GM18870 (cell line): ENCODE measurements around the gene HPS5.
"Not testable (repeated sequence)": the region's sequence is repeated elsewhere in the genome, so short reads cannot be mapped to it uniquely, and the experiment has no call there.

Experiments used
- ATAC-seq: cut with Tn5 transposase; IDR thresholded peaks from one replicate; pipeline ENCODE4 v1.9.1; 2021; ENCODE audit warnings: moderate library complexity; ENCODE audit not compliant: unreplicated experiment

The HPS5 gene

DNA sequence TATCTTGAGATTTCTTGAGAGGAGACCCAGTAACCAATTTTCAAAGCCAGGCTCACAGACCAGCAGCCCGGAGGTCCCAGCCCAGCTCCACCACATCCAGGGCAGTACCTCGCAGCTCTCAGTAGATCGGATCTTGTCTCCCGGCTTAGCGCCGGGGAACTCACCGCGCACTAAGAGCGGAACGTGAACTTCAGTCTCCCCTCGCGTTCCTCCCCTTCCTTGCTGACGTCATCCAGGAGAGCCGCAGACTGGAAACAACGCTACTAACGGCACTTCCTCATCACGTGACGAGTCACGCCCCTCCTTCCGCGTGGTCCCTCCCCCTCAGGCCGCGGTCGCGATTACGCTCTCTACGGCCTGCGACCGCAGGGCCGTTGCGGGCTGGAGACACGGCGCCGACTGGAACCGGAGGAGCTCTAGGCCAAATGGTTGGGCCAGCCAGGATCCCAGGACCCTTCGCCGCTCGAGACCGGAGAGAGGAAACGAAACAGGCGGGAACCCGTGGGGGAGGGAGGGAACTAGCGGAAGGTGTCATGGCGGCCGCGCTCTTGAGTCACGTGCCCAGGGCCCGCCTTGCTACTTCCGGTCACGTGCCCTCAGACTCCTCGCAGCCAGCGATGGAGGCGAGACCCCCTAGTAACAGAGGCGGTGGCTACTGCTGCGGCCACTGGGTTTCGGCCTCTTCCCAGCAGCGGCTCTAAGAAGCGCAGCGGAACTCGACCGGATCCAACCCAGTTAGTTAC is at the start of gene HPS5, which contains the start of gene GTF2H1:
Gene HPS5 (minus strand): TSS at position 172 of the 743 bp plus-strand sequence. CDS start 4,282 bp downstream, outside the sequence.
Gene GTF2H1 (plus strand): TSS at position 599 of the 743 bp plus-strand sequence. CDS start 10,508 bp downstream, outside the sequence.
- peak; percentile 76 for ATAC-seq

DNA sequence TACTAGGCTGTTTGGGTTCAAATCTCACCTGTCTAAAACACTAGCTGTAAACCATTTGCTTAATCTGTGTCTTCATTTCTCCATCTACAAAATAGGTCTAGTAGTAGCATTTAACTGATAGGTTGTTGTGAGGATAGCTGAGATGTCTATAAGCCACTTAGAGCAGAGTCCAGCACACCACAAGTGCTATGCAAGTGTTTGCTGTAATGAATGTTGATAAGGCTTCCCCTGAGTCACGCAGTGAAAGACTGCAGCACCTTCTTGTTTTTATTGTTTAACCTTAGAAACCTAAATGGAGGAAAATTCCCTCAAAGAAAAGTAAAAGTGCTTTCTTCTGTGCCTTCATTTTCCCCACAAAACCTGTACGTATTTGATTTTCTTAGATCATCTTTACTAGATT is 49.3 kb upstream of the HPS5 start:
- no peak for ATAC-seq

DNA sequence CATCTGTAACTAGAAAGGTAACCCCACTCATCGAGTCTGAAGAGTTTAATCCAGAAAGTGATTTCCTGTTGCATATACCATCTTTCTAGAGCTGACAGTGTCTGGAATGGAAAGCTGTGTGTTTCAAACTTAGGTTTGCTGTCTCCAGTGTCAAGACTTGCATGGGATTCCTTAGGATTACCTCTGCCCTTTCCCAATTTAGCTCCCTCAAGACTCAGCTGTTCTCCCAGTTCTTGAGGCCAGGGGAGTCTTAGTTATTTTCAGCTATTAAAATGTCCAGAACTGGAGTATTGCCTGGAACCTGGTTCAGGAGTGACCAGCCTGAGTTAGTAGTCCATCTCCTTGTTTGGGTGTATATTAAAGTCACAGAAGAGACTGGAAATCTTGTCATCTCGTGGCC is 47.5 kb upstream of the HPS5 start:
- no peak for ATAC-seq

DNA sequence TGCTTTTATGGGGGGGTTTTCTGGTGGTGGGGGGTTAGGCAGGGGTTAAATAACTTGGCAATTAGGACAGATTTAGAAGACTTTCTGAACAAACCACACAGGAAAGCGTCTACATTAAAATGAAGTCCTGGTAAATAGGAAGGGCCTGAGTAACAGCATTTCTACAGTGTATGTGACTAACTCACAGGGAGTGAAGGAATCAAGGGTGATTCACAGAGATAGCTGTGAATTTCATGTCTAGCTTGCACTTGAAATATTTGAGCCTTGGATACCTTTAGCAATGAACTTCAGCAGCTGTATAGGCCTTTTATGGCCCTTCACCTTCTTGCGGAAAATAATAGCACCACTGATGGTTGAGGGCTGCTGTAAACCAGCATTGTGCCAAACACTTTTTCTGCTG is 46.3 kb upstream of the HPS5 start:
- no peak for ATAC-seq

DNA sequence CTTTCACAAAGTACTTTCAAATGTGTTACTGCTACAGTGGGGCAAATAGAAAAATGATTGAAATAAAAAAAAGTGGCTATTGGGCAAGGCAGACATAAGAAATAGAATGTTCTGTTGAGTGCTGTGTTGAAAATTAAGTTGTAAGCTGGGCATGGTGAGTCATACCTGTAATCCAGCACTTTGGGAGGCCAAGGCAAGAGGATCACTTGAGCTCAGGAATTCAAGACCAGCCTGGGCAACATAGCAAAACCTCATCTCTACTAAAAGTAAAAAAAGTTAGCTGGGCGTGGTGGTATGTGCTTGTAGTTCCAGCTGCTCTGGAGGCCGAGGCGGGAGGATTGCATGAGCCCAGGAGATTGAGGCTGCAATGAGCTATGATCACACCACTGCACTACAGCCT is 45.5 kb upstream of the HPS5 start:
- ATAC-seq, result no peak

DNA sequence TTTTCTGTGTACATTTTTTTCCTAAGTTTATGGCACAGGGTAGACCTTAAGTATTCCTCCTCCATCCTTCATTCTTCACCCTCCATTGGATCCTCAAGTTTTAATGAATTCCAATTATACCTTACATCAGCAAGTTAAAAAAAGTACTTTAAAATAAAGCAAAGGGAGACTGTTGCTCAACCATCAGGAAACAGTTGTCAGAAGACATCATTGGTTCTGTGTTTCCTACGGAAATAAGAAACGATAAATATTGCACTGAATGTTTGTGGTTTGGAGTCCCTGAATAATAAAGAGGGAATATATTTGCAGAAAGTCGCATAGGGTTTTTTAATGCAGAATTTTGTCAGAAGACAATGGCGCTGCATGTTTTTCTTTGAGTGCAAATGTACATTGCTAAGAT is 44.3 kb upstream of the HPS5 start:
- no peak for ATAC-seq

GRCh38 chr11:18365741-18366140 is 43.8 kb upstream of the HPS5 start:
- ATAC-seq, result no peak

DNA sequence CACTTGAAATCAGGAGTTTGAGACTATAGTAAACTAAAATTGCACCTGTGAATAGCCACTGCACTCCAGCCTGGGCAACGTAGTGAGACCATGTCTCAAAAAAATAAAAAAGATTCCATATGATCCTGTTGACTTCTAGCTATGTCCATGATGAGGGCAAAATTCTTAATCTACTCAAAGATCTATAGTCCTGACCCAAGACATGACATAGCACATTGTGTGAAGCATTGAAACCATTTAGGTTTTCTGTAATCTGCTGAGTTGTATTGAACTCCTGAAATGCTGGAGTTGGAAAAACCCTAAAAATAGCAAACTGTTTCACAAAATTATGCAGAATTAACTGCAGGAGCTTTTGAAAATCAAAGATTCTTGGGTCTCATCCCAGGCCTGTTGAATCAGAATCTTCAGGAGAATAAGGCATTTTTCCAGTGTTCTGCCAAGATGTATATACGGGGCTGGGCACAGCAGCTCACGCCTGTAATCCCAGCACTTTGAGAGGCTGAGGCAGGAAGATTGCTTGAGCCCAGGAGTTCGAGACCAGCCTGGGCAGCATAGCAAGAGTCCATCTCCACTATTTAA is 42.6 kb upstream of the HPS5 start:
- no peak for ATAC-seq

DNA sequence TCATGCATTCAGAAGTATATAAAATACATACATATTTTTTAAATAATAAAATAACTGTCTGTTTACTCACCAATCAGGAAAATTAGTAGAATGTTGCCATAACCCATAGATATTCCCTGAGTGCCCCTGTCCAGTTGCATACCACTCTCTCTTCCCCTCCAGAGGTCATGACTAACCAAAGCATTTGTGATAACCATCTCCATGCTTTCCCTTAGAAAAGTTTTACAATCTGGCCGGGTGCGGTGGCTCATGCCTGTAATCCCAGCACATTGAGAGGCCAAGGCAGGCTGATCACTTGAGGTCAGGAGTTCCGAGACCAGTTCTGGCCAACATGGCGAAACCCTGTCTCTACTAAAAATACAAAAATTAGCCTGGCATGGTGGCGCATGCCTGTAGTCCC is 39.2 kb upstream of the HPS5 start:
- ATAC-seq, result no peak

- ATAC-seq, result no peak
Observed at GRCh38 chr11:18358646-18359045, 36.7 kb upstream of the HPS5 start.

GRCh38 chr11:18352581-18352980 is 30.6 kb upstream of the HPS5 start:
- ATAC-seq, result no peak

GRCh38 chr11:18347471-18348125 is 25.7 kb upstream of the HPS5 start:
- no peak for ATAC-seq

DNA sequence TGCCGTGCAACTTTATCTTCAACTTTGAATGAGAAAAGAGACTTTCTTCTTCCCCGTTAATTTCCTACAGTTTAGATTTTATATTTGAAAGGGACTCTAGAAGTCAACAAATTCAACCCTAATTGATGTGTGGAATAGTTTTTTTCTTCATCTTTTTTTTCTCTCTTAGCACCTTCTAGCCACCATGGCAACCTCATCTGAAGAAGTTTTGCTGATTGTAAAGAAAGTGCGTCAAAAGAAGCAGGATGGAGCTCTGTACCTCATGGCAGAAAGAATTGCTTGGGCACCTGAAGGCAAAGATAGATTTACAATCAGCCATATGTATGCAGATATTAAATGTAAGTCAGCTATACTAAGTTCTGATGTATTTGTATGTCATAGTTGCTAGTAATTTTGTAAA is 11.0 kb upstream of the HPS5 start:
- no peak for ATAC-seq

GRCh38 chr11:18332302-18332701 is 10.4 kb upstream of the HPS5 start:
- no peak for ATAC-seq

DNA sequence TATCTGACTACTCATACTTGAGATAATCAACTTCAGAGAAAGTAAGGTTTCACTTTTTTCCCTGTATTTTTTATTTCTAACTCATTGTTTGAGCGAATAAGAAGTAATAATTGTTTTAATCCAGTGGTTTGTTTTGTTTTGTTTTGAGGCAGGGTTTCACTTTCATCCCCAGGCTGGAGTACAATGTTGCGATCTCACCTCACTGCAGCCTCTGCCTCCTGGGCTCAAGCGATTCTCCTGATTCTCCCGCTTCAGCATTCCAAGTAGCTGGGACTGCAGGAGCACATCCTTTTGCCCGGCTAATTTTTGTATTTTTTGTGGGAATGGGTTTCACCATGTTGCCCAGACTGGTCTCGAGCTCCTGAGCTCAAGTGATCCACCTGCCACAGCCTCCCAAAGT is 9.0 kb upstream of the HPS5 start:
- no peak for ATAC-seq

DNA sequence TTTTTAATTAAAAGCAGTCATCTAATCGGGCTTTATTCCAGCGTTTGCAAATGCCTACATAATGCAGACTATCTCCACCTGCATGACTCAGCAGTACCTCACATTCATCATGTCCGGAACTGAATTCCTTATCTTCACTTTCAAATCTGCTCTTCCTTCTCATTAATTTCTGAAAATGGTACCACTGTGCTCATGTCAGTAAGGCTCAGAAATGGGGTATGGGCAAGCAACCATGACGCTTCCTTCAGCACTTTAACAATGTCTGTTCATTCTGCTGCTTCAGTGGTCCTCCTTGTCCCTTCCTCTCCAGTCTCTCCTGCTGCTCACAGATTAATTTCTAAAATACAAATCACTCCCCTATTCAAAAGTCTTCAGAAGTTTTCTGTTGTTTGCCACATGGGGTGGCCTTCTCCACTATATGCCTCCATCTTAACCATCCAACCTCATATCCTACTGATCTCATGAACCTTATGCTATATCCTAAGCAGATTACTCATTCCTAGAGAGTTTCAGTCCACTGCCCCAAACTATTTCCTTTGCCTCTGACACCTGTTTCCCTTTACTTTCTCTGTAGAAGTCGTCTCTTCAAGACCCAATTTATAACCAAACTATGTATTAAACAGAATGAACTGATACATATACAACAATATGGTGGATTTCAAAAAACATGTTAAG is 7.4 kb upstream of the HPS5 start:
- ATAC-seq, result peak; percentile 65

DNA sequence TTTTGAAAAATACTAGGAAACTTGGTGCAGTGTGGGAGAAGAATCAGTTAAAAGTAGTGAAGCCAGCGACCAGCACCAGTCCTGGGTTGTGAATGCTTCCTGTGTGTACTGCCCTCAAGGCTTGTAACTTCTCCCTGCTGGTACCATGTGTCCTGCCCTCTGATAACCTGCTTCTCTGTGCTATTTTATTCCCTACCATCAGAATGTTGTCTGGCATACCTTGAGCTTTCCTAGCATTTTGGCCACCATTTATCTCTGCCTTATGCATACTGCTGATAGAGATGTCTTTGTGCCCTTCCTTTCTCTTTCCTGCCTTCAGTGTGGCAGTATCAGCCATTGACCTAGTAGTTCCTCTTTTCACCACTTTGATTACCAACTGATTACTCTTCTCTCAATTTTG is 2.4 kb upstream of the HPS5 start:
- no peak for ATAC-seq

DNA sequence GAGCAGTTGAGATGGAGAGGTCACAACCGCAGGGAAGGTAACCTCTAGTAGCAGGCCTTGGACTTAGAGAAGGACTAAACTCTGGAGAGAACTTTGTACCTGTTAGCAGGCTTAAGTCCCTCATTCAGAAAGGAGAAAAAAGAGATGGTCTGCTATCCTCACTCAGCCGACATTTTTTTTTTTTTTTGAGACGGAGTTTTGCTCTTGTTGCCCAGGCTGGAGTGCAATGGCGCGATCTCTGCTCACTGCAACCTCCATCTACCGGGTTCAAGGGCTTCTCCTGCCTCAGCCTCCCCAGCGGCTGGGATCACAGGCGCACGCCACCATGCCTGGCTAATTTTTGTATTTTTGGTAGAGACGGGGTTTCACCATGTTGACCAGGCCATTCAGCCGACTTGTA is 1.9 kb upstream of the HPS5 start:
- ATAC-seq, result not testable (repeated sequence)

GRCh38 chr11:18322818-18323570 is 1.1 kb upstream of the HPS5 start:
- no peak for ATAC-seq

GRCh38 chr11:18321578-18321968 is 367 bp downstream of the HPS5 start:
- no peak for ATAC-seq

GRCh38 chr11:18320617-18321016 is 1.3 kb downstream of the HPS5 start:
- ATAC-seq, result no peak
